ENCODE data around the gene TMPRSS2. TPM values are rescaled to one million over a fixed set of nuclear protein-coding genes. Genes with fewer than 3 reads are reported as not detected.

TMPRSS2 gene
- total RNA-seq, 1 experiment from 2014 or later: 1.1 TPM

GRCh38 chr21:41466024-41466820 is 41.7 kb downstream of the TMPRSS2 start:
- no TSS peak for BruUV-seq (replicated peaks)
- H3K27ac ChIP-seq (ENCODE audit: low read depth, low read length): no peak overlapping the region
- no peaks in the 10 kb centered on the region for H3K9me3 ChIP-seq (ENCODE audit: control insufficient read depth in 1 of 2, insufficient read depth in 1 of 2, low read depth in 1 of 2, low read length in 2 of 2)
- DNase-seq (ENCODE audit: low read depth, low spot score): no peak
- H3K4me3 ChIP-seq (replicated peaks in 1 of 2; ENCODE audit: low read depth in 1 of 2, low read length in 2 of 2): no peak overlapping the region
- H3K79me2 ChIP-seq (ENCODE audit: insufficient read depth, low read length): no peaks in the 10 kb centered on the region
- no peak for ATAC-seq
- H2AFZ ChIP-seq (ENCODE audit: low read depth, low read length, poor library complexity, severe bottlenecking): no peak overlapping the region
- no peak overlapping the region for H3K9ac ChIP-seq (ENCODE audit: low read length)
- H3K27me3 ChIP-seq (ENCODE audit: insufficient read depth, low read length): no peaks in the 10 kb centered on the region; the same call in 1 of the 2 replicates
- H3K4me1 ChIP-seq (ENCODE audit: control insufficient read depth in 1 of 2, insufficient read depth in 2 of 2, low read length in 2 of 2): peaks cover 0 to 9% of the 10 kb centered on the region in 2 experiments; a peak in 2 of 4 replicates
- ChIA-PET POLR2A (no interaction called here), CTCF (interaction anchor here (3.4 kb wide), 1 partner anchor 183 kb away, joined by 10 read pairs; no protein-coding TSS in a partner anchor), RAD21 (ENCODE audit: low non-redundant PET in 1 of 2, low total read pairs in 2 of 2, uncharacterized antibody in 2 of 2, unreplicated experiment in 2 of 2) (interaction anchor here in 1 of 2 experiments (1.0 kb wide), 1 partner anchor 183 kb away, joined by 6 read pairs; no protein-coding TSS in a partner anchor)
- TF ChIP-seq CEBPB (IDR thresholded peaks at IDR 0.05; ENCODE audit: low read depth) (no peak), ZFX (IDR thresholded peaks at IDR 0.05) (no peak), ELF1 (IDR thresholded peaks at IDR 0.05; ENCODE audit: borderline replicate concordance, low read depth) (no peak), EGR1 (IDR thresholded peaks at IDR 0.05; ENCODE audit: low read depth) (no peak), SIN3A (IDR thresholded peaks at IDR 0.05; ENCODE audit: low read depth) (no peak), CTCF (IDR thresholded peaks at IDR 0.05 in 2 of 3, conservative IDR thresholded peaks at IDR 0.05 in 1 of 3; ENCODE audit: borderline replicate concordance in 1 of 3, insufficient read depth in 1 of 3, low read depth in 2 of 3, low read length in 2 of 3) (no peak), JUND (IDR thresholded peaks at IDR 0.05) (no peak)
- no peaks in the 10 kb centered on the region for H3K9me2 ChIP-seq (ENCODE audit: insufficient read depth)
- intact Hi-C loops (cut with micrococcal nuclease): no loop called here
- no peaks in the 10 kb centered on the region for H3K36me3 ChIP-seq (ENCODE audit: control insufficient read depth in 1 of 2, insufficient read depth in 2 of 2, low read length in 2 of 2)
- no peak overlapping the region for H3K4me2 ChIP-seq (ENCODE audit: low read length)
- H4K20me1 ChIP-seq (ENCODE audit: insufficient read depth): no peaks in the 10 kb centered on the region

All from HCT116 (cell line).